ENCODE results near the gene SRSF5. TPM values are rescaled to one million over a fixed set of nuclear protein-coding genes. Genes with fewer than 3 reads are reported as not detected.

Gene SRSF5
- total and polyA plus RNA-seq, 2 of the 13 experiments (the other 11 are each of a cell fraction or from before 2014, with no cell fraction given) = 189 to 277 TPM

DNA sequence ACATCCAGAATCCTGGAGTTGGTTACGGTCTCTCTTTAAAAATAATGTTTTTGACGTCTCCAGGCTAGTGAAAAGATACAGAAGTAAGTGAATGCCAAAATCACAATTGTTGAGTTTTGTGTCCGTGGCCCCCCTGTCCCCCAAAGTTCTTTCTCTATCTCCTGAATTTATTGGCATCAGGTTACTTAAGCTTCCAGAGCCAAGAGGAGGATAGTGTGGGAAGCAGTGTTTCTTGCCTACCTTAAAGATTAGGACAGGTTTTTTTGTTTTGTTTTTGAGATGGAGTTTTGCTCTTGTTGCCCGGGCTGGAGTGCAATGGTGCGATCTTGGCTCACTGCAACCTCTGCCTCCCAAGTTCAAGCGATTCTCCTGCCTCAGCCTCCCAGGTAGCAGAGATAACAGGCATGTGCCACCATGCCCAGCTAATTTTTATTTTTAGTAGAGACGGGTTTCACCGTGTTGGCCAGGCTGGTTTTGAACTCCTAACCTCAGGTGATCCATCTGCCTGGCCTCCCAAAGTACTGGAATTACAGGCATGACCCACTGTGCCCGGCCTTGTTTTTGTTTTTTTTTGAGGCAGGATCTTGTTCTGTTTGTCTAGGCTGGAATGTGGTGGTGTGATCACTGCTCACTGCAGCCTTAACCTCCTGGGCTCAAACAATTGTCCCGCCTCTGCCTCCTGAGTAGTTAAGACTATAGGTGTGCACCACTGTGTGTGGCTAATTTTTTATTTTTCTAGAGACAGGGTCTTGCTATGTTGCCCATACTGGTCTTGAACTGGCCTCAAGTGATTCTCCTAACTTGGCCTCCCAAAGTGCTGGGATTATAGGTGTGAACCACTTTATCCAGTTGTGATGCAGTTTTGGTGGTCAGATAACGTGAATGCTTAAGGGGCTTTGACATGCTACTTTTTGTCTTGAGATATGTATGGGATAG lies 5.4 kb downstream of the SRSF5 start (continued):
- TF ChIP-seq ZNF451 (CRISPR knock-in tag; IDR thresholded peaks at IDR 0.05) (no peak), PPARG (CRISPR knock-in tag; conservative IDR thresholded peaks at IDR 0.05) (no peak), ZSCAN25 (CRISPR knock-in tag; IDR thresholded peaks at IDR 0.05) (no peak), THYN1 (CRISPR knock-in tag; IDR thresholded peaks at IDR 0.05; ENCODE audit: borderline replicate concordance, low read depth) (no peak), KDM3A (CRISPR knock-in tag; IDR thresholded peaks at IDR 0.05; ENCODE audit: low read depth) (no peak), SOX5 (CRISPR knock-in tag; IDR thresholded peaks at IDR 0.05; ENCODE audit: borderline replicate concordance) (0 out of 2 replicates have a peak, but pooled peaks have one; percentile 23), ATF7 (IDR thresholded peaks at IDR 0.05) (no peak), ATF7 (CRISPR knock-in tag; IDR thresholded peaks at IDR 0.05) (no peak), FOXP1 (IDR thresholded peaks at IDR 0.05) (no peak), FOXP1 (CRISPR knock-in tag; IDR thresholded peaks at IDR 0.05) (peak; percentile 39; the same call in 1 of the 2 replicates), ZFP1 (CRISPR knock-in tag; IDR thresholded peaks at IDR 0.05) (no peak), CREB1 (IDR thresholded peaks at IDR 0.05) (no peak), CREB1 (CRISPR knock-in tag; IDR thresholded peaks at IDR 0.05) (no peak), HES4 (CRISPR knock-in tag; IDR thresholded peaks at IDR 0.05; ENCODE audit: borderline replicate concordance) (no peak), POLR2AphosphoS2 (IDR thresholded peaks at IDR 0.05; ENCODE audit: low read depth, low read length) (peak; percentile 69), ZNF879 (CRISPR knock-in tag; IDR thresholded peaks at IDR 0.05) (no peak), ZNF674 (CRISPR knock-in tag; IDR thresholded peaks at IDR 0.05; ENCODE audit: low read depth) (no peak)
- TF ChIP-seq, protein P1, sequence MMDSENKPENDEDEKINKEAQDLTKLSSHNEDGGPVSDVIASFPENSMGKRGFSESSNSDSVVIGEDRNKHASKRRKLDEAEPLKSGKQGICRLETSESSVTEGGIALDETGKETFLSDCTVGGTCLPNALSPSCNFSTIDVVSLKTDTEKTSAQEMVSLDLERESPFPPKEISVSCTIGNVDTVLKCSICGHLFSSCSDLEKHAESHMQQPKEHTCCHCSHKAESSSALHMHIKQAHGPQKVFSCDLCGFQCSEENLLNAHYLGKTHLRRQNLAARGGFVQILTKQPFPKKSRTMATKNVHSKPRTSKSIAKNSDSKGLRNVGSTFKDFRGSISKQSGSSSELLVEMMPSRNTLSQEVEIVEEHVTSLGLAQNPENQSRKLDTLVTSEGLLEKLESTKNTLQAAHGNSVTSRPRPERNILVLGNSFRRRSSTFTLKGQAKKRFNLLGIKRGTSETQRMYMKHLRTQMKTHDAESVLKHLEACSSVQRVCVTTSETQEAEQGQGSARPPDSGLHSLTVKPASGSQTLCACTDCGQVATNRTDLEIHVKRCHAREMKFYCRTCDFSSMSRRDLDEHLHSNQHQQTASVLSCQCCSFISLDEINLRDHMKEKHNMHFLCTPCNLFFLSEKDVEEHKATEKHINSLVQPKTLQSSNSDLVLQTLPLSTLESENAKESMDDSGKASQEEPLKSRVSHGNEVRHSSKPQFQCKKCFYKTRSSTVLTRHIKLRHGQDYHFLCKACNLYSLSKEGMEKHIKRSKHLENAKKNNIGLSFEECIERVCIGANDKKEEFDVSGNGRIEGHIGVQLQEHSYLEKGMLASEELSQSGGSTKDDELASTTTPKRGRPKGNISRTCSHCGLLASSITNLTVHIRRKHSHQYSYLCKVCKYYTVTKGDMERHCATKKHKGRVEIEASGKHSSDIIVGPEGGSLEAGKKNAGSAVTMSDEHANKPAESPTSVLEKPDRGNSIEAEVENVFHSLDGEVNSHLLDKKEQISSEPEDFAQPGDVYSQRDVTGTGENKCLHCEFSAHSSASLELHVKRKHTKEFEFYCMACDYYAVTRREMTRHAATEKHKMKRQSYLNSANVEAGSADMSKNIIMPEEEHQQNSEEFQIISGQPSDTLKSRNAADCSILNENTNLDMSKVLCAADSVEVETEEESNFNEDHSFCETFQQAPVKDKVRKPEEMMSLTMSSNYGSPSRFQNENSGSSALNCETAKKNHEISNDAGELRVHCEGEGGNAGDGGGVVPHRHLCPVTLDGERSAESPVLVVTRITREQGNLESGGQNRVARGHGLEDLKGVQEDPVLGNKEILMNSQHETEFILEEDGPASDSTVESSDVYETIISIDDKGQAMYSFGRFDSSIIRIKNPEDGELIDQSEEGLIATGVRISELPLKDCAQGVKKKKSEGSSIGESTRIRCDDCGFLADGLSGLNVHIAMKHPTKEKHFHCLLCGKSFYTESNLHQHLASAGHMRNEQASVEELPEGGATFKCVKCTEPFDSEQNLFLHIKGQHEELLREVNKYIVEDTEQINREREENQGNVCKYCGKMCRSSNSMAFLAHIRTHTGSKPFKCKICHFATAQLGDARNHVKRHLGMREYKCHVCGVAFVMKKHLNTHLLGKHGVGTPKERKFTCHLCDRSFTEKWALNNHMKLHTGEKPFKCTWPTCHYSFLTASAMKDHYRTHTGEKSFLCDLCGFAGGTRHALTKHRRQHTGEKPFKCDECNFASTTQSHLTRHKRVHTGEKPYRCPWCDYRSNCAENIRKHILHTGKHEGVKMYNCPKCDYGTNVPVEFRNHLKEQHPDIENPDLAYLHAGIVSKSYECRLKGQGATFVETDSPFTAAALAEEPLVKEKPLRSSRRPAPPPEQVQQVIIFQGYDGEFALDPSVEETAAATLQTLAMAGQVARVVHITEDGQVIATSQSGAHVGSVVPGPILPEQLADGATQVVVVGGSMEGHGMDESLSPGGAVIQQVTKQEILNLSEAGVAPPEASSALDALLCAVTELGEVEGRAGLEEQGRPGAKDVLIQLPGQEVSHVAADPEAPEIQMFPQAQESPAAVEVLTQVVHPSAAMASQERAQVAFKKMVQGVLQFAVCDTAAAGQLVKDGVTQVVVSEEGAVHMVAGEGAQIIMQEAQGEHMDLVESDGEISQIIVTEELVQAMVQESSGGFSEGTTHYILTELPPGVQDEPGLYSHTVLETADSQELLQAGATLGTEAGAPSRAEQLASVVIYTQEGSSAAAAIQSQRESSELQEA (CRISPR knock-in tag; IDR thresholded peaks at IDR 0.05; ENCODE audit: not compliant biosample characterization) = no peak
- TF ChIP-seq, protein P2, sequence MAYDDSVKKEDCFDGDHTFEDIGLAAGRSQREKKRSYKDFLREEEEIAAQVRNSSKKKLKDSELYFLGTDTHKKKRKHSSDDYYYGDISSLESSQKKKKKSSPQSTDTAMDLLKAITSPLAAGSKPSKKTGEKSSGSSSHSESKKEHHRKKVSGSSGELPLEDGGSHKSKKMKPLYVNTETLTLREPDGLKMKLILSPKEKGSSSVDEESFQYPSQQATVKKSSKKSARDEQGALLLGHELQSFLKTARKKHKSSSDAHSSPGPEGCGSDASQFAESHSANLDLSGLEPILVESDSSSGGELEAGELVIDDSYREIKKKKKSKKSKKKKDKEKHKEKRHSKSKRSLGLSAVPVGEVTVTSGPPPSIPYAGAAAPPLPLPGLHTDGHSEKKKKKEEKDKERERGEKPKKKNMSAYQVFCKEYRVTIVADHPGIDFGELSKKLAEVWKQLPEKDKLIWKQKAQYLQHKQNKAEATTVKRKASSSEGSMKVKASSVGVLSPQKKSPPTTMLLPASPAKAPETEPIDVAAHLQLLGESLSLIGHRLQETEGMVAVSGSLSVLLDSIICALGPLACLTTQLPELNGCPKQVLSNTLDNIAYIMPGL (CRISPR knock-in tag; IDR thresholded peaks at IDR 0.05; ENCODE audit: borderline replicate concordance in 1 of 2, low read depth in 1 of 2) = no peak
- TF ChIP-seq, protein P3, sequence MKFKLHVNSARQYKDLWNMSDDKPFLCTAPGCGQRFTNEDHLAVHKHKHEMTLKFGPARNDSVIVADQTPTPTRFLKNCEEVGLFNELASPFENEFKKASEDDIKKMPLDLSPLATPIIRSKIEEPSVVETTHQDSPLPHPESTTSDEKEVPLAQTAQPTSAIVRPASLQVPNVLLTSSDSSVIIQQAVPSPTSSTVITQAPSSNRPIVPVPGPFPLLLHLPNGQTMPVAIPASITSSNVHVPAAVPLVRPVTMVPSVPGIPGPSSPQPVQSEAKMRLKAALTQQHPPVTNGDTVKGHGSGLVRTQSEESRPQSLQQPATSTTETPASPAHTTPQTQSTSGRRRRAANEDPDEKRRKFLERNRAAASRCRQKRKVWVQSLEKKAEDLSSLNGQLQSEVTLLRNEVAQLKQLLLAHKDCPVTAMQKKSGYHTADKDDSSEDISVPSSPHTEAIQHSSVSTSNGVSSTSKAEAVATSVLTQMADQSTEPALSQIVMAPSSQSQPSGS (CRISPR knock-in tag; IDR thresholded peaks at IDR 0.05) = no peak

Measured in HepG2 (cell line).